Parathyroid adenoma (tissue), 2 donors: ENCODE results near the gene TAS2R3.

ENCODE experiments used
- H2AFZ ChIP-seq: fragments of 300-600 bp; sonication (generic); one replicate; pipeline ENCODE4 v1.7.0; 2017; ENCODE audit warnings: antibody characterized with exemption, mild to moderate bottlenecking
- H3K27ac ChIP-seq: fragments of 300-600 bp; sonication (generic); one replicate; pipeline ENCODE4 v1.7.0; 2017
- H3K27me3 ChIP-seq: fragments of 300-600 bp; sonication (generic); one replicate; pipeline ENCODE4 v1.7.0; 2017; ENCODE audit warnings: low read length; ENCODE audit not compliant: control insufficient read depth, insufficient read depth
- H3K36me3 ChIP-seq: fragments of 300-600 bp; sonication (generic); one replicate; pipeline ENCODE4 v1.7.0; 2017; ENCODE audit warnings: low read length; ENCODE audit not compliant: control insufficient read depth, insufficient read depth
- H3K4me1 ChIP-seq: fragments of 300-600 bp; sonication (generic); one replicate; pipeline ENCODE4 v1.7.0; 2017; ENCODE audit warnings: control low read depth
- H3K4me2 ChIP-seq: fragments of 300-600 bp; sonication (generic); one replicate; pipeline ENCODE4 v1.7.0; 2017; ENCODE audit warnings: low read length
- H3K4me3 ChIP-seq: fragments of 300-600 bp; sonication (generic); one replicate; pipeline ENCODE4 v1.7.0; 2017; ENCODE audit warnings: low read depth, low read length
- H3K79me2 ChIP-seq: fragments of 300-600 bp; sonication (generic); one replicate; pipeline ENCODE4 v1.7.0; 2017; ENCODE audit warnings: control low read depth
- H3K9ac ChIP-seq: fragments of 300-600 bp; sonication (generic); one replicate; pipeline ENCODE4 v1.7.0; 2017; ENCODE audit warnings: mild to moderate bottlenecking
- H3K9me3 ChIP-seq: fragments of 300-600 bp; sonication (generic); one replicate; pipeline ENCODE4 v1.7.0; 2017; ENCODE audit warnings: low read length; ENCODE audit not compliant: control insufficient read depth
- TF ChIP-seq, protein P1 (sequence below): fragments of 300-600 bp; sonication (generic); IDR thresholded peaks from one replicate; pipeline ENCODE4 v1.7.0; 2017; ENCODE audit warnings: antibody characterized with exemption, mild to moderate bottlenecking
- donor health status: primary hyperparathyroidism.

Gene TAS2R3

DNA sequence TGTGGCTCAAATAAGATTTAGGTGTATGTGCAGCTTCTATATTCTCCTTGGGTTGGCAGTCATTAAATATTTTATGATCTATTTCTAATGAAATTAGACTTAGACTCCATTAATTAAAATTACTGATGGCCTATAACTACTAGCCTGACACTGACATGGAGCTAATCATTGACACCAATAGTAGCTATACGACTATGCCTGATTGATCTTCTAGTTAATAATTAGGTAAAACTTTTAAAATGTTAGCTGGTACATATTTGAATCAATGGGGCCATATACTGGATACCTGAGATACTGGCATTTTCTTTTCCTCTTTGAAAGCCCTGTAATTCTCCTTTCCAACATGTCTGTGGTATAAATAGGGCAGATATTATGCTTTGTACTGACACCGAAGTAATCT is 41.4 kb upstream of the TAS2R3 start:
- Histone ChIP-seq H3K9ac (no peak overlapping the region), H3K9me3 (no peaks in the 10 kb centered on the region)
- TF ChIP-seq, protein P1, sequence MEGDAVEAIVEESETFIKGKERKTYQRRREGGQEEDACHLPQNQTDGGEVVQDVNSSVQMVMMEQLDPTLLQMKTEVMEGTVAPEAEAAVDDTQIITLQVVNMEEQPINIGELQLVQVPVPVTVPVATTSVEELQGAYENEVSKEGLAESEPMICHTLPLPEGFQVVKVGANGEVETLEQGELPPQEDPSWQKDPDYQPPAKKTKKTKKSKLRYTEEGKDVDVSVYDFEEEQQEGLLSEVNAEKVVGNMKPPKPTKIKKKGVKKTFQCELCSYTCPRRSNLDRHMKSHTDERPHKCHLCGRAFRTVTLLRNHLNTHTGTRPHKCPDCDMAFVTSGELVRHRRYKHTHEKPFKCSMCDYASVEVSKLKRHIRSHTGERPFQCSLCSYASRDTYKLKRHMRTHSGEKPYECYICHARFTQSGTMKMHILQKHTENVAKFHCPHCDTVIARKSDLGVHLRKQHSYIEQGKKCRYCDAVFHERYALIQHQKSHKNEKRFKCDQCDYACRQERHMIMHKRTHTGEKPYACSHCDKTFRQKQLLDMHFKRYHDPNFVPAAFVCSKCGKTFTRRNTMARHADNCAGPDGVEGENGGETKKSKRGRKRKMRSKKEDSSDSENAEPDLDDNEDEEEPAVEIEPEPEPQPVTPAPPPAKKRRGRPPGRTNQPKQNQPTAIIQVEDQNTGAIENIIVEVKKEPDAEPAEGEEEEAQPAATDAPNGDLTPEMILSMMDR: no peak

DNA sequence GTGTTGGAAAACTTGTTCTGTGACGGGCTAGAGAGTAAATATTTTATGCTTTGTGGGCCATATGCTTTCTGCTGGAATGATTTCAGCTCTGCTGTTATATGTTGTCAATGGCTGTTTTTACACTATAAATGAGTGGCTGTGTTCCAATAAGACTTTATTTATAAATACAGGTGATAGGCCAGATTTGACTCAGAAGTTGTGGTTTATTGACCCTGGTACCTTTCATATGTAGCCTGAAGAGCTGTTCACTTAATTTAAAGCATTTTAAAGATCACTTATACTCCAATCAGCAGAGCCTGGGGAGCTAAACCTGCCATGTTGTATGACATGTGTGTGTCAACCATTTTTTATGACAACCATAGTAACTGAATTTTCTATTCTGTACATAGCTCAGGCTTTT is 34.9 kb upstream of the TAS2R3 start:
- no peak overlapping the region for H3K27ac ChIP-seq
- H2AFZ ChIP-seq: no peak overlapping the region
- no peaks in the 10 kb centered on the region for H3K79me2 ChIP-seq
- no peaks in the 10 kb centered on the region for H3K27me3 ChIP-seq
- H3K4me3 ChIP-seq: no peak overlapping the region
- TF ChIP-seq, protein P1: no peak
- H3K9ac ChIP-seq: no peak overlapping the region
- H3K4me1 ChIP-seq: no peaks in the 10 kb centered on the region
- no peak overlapping the region for H3K4me2 ChIP-seq
- no peaks in the 10 kb centered on the region for H3K36me3 ChIP-seq
- no peaks in the 10 kb centered on the region for H3K9me3 ChIP-seq

More for the DNA sequence above, 41.4 kb upstream of the TAS2R3 start:
- Histone ChIP-seq H3K27me3 (no peaks in the 10 kb centered on the region), H3K4me1 (no peaks in the 10 kb centered on the region), H3K27ac (no peak overlapping the region), H3K4me3 (no peak overlapping the region), H2AFZ (no peak overlapping the region), H3K4me2 (no peak overlapping the region), H3K79me2 (no peaks in the 10 kb centered on the region), H3K36me3 (no peaks in the 10 kb centered on the region)

DNA sequence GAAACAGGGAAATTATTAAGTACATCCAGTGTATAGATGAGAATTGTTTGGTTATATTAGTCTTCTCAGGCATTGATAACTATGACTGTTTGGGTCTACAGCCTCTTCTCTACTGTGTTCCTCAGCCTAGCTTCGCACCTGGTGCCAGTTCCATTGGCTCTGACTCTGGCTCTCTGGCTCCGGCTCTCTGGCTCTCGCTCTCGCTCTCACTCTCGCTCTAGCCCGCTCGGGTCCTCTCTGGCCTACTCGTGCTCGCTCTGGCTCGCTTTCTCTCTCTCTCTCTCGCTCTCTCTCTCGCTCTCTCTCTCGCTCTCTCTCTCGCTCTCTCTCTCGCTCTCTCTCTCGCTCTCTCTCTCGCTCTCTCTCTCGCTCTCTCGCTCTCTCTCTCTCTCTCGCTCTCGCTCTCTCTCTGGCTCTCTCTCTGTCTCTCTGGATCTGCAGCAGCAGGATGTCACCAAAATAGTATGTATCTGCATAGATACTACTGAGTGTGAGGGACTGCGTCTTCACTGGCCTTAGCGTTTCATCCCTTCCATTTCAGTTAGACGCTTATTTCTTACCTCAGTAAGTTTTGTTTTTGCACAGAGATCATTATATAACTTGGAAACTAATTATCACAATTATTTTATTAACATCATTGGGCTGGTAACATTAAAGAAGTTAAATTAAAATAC is 32.3 kb upstream of the TAS2R3 start:
- Histone ChIP-seq H2AFZ (peak overlapping the region; percentile 67), H3K4me3 (no peak overlapping the region), H3K9me3 (no peaks in the 10 kb centered on the region), H3K79me2 (no peaks in the 10 kb centered on the region), H3K27me3 (no peaks in the 10 kb centered on the region), H3K36me3 (no peaks in the 10 kb centered on the region), H3K4me2 (no peak overlapping the region), H3K27ac (peak overlapping the region; percentile 25), H3K9ac (no peak overlapping the region), H3K4me1 (no peaks in the 10 kb centered on the region)
- TF ChIP-seq, protein P1: peak; percentile 50

DNA sequence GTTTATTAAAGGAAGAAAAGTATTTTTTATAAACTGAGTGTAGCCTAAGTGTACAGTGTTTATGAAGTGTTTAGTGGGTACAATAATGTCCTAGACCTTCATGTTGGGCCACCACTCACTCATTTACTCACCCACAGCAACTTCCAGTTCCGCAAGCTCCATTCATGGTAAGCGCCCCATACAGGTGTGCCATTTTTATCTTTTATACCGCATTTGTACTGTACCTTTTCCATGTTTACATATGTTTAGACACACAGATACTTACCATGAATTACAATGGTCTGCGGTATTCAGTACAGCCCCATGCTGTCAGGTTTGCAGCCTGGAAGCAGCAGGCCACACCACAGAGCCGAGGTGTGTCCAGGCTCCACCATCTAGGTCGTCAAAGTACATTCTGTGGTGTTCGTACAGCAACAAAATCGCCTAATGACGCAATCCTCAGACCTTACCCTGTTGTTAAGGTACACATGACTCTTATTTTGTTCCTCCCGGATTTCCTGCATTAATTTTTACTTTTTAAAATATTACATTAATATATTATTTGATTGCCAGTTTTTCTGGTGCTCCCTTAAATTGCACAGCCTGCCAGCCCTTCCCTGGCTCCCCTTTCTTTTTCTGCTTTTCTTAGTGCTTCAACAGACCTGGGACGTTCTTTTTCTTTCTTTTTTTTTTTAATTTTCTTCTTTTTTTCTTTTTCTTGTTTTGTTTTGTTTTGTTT is 26.6 kb upstream of the TAS2R3 start:
- no peaks in the 10 kb centered on the region for H3K4me1 ChIP-seq
- TF ChIP-seq, protein P1: no peak
- H3K79me2 ChIP-seq: peaks cover 5% of the 10 kb centered on the region
- no peaks in the 10 kb centered on the region for H3K36me3 ChIP-seq
- peak overlapping the region; percentile 86 for H3K4me3 ChIP-seq
- H2AFZ ChIP-seq: peak overlapping the region; percentile 80
- no peaks in the 10 kb centered on the region for H3K27me3 ChIP-seq
- no peak overlapping the region for H3K9ac ChIP-seq
- no peaks in the 10 kb centered on the region for H3K9me3 ChIP-seq
- H3K4me2 ChIP-seq: peak overlapping the region; percentile 74
- H3K27ac ChIP-seq: peak overlapping the region; percentile 75
